Left kidney (tissue), 2 donors: ENCODE results near the gene ENDOG. TPM values are rescaled to one million over a fixed set of nuclear protein-coding genes. Genes with fewer than 3 reads are reported as not detected.
"Not testable (repeated sequence)": the region's sequence is repeated elsewhere in the genome, so short reads cannot be mapped to it uniquely, and the experiment has no call there.

ENCODE experiments used
- DNase-seq: peaks from one replicate; pipeline ENCODE4 v3.0.0-alpha.2; 2013
- polyA plus RNA-seq: library from polyadenylated mRNA; unstranded; fragments of 120-200 nt; gene quantifications from one replicate; pipeline ENCODE4 v1.2.1, GENCODE V29; 2013; ENCODE audit not compliant: insufficient read length

ENDOG gene
- polyA plus RNA-seq, 1 donor: 6.7 TPM

GRCh38 chr9:128858476-128858875 is 40.2 kb downstream of the ENDOG start:
- DNase-seq: not testable (repeated sequence)

DNA sequence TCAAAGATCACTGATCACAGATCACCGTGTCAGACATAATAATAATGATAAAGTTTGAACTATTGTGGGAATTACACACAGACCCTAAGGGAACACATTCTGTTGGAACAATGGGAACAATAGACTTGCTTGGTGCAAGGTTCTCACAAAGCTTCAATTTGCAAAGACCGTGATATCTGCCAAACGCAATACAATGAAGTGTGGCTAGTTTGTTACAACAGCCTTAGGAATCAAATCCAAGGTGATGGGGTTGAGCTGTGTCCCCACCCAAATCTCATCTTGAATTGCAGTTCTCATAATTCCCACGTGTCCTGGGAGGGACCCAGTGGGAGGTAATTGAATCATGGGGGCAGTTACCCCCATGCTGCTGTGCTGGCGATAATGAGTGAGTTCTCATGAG is 42.6 kb downstream of the ENDOG start:
- DNase-seq: no peak

GRCh38 chr9:128861501-128861900 is 43.2 kb downstream of the ENDOG start:
- DNase-seq: no peak

- DNase-seq: no peak
Observed at GRCh38 chr9:128862401-128862851, 44.1 kb downstream of the ENDOG start.

DNA sequence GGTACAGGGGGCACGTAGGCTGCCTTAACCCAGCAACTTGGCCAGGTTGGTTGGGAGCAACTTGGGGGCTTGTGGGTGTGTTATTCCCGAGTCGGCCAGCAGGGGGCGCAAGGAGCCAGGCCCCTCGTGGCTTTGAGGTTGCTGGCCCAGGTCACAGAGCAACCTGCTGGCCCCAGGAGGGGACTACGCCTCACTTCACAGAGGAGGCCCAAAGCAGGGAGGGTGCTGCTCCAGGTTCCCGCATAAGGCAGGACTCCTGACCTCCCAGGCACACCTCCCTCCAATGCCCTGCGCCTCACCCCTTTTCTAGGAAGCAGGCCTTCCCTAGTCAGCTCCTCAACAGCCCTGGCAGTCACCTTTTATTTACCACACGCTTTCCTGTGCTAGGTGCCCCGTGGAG is 45.3 kb downstream of the ENDOG start:
- DNase-seq: no peak

GRCh38 chr9:128870128-128870940 is 52.0 kb downstream of the ENDOG start:
- DNase-seq: no peak

- DNase-seq: not testable (repeated sequence)
Observed at GRCh38 chr9:128870941-128871265, 52.6 kb downstream of the ENDOG start.

Other genes with a start within 250 kb of the ENDOG start
- gene DYNC2I2, start 161.7 kb upstream of the ENDOG start, polyA plus RNA-seq: 55.2 TPM
- gene SET, start 129.3 kb upstream of the ENDOG start, polyA plus RNA-seq: 720 TPM
- gene PKN3, start 116.0 kb upstream of the ENDOG start, polyA plus RNA-seq: 13.4 TPM
- 12.5 TPM for gene ZDHHC12, start 94.4 kb upstream of the ENDOG start, polyA plus RNA-seq
- 31.3 TPM for gene ZER1, start 46.6 kb upstream of the ENDOG start, polyA plus RNA-seq
- 39.5 TPM for gene TBC1D13, start 31.2 kb upstream of the ENDOG start, polyA plus RNA-seq
- gene SPOUT1, start 11.3 kb downstream of the ENDOG start, polyA plus RNA-seq: 35.3 TPM
- 23.0 TPM for gene KYAT1, start 63.5 kb downstream of the ENDOG start, polyA plus RNA-seq
- gene LRRC8A, start 63.6 kb downstream of the ENDOG start, polyA plus RNA-seq: 24.2 TPM
- 63.9 TPM for gene PHYHD1, start 102.5 kb downstream of the ENDOG start, polyA plus RNA-seq
- gene DOLK, start 129.1 kb downstream of the ENDOG start, polyA plus RNA-seq: 14.4 TPM
- gene NUP188, start 129.2 kb downstream of the ENDOG start, polyA plus RNA-seq: 53.9 TPM
- gene SH3GLB2, start 209.8 kb downstream of the ENDOG start, polyA plus RNA-seq: 111 TPM
- 18.8 TPM for gene MIGA2, start 218.1 kb downstream of the ENDOG start, polyA plus RNA-seq